ENCODE data around the gene HRAS.

GRCh38 chr11:490930-491260 lies 44.5 kb downstream of the HRAS start:
- no peak for TF ChIP-seq EZH2phosphoT487 (IDR thresholded peaks at IDR 0.05)
- TF ChIP-seq, protein P1, sequence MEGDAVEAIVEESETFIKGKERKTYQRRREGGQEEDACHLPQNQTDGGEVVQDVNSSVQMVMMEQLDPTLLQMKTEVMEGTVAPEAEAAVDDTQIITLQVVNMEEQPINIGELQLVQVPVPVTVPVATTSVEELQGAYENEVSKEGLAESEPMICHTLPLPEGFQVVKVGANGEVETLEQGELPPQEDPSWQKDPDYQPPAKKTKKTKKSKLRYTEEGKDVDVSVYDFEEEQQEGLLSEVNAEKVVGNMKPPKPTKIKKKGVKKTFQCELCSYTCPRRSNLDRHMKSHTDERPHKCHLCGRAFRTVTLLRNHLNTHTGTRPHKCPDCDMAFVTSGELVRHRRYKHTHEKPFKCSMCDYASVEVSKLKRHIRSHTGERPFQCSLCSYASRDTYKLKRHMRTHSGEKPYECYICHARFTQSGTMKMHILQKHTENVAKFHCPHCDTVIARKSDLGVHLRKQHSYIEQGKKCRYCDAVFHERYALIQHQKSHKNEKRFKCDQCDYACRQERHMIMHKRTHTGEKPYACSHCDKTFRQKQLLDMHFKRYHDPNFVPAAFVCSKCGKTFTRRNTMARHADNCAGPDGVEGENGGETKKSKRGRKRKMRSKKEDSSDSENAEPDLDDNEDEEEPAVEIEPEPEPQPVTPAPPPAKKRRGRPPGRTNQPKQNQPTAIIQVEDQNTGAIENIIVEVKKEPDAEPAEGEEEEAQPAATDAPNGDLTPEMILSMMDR (IDR thresholded peaks at IDR 0.05): no peak
- TF ChIP-seq EZH2 (IDR thresholded peaks at IDR 0.05): no peak

Data from neural progenitor cell (in vitro differentiated cells).